H9 (cell line): Measurements from ENCODE around the gene OVAAL. TPM values are rescaled to one million over a fixed set of nuclear protein-coding genes. Genes with fewer than 3 reads are reported as not detected.

ENCODE experiments used
- DNase-seq: peaks from one replicate; pipeline ENCODE4 v3.0.0-alpha.2; 2017
- H2AFZ ChIP-seq: one replicate; pipeline ENCODE4 v1.6.1; 2013; ENCODE audit warnings: mild to moderate bottlenecking, low read length, control low read depth, moderate library complexity
- H2AK5ac ChIP-seq: 2 replicates; pipeline ENCODE4 v1.6.1; 2013; ENCODE audit warnings: low read length, control low read depth, mixed read lengths; ENCODE audit not compliant: insufficient read length
- H2BK120ac ChIP-seq: one replicate; pipeline ENCODE4 v1.6.1; 2013; ENCODE audit warnings: low read depth, mild to moderate bottlenecking, low read length, control low read depth, inconsistent platforms; ENCODE audit not compliant: poor library complexity, severe bottlenecking
- H2BK12ac ChIP-seq: 2 replicates; pipeline ENCODE4 v1.6.1; 2013; ENCODE audit warnings: low read length, control low read depth, mixed read lengths, low read depth; ENCODE audit not compliant: insufficient read length
- H2BK15ac ChIP-seq: 2 replicates; pipeline ENCODE4 v1.6.1; 2013; ENCODE audit warnings: low read depth, low read length, control low read depth
- H2BK20ac ChIP-seq: one replicate; pipeline ENCODE4 v1.6.1; 2013; ENCODE audit warnings: low read depth, mild to moderate bottlenecking, low read length, control low read depth, inconsistent platforms; ENCODE audit not compliant: poor library complexity, severe bottlenecking
- H2BK5ac ChIP-seq: 2 replicates; pipeline ENCODE4 v1.6.1; 2013; ENCODE audit warnings: low read length, control low read depth, mixed read lengths; ENCODE audit not compliant: insufficient read length
- H3K14ac ChIP-seq: 2 replicates; pipeline ENCODE4 v1.6.1; 2013; ENCODE audit warnings: low read length, control low read depth; ENCODE audit not compliant: insufficient read depth
- H3K18ac ChIP-seq: 2 replicates; pipeline ENCODE4 v1.6.1; 2013; ENCODE audit warnings: low read depth, mild to moderate bottlenecking, mixed read lengths, low read length, control low read depth; ENCODE audit not compliant: insufficient read length
- H3K23ac ChIP-seq: 2 replicates; pipeline ENCODE4 v1.6.1; 2013; ENCODE audit warnings: low read length, control low read depth, mixed read lengths, low read depth; ENCODE audit not compliant: insufficient read length
- H3K23me2 ChIP-seq: 2 replicates; pipeline ENCODE4 v1.6.1; 2013; ENCODE audit warnings: low read depth, mild to moderate bottlenecking, mixed read lengths, low read length, control low read depth; ENCODE audit not compliant: insufficient read length, poor library complexity, severe bottlenecking
- H3K27ac ChIP-seq: 2 replicates; pipeline ENCODE4 v1.5.1; 2013; ENCODE audit warnings: low read length, control low read depth, mixed read lengths, low read depth; ENCODE audit not compliant: insufficient read length
- H3K27me3 ChIP-seq: 2 replicates; pipeline ENCODE4 v1.6.1; 2013; ENCODE audit warnings: low read length, control low read depth, inconsistent platforms; ENCODE audit not compliant: insufficient read depth
- H3K4ac ChIP-seq: 2 replicates; pipeline ENCODE4 v1.6.1; 2013; ENCODE audit warnings: low read depth, mild to moderate bottlenecking, control low read depth, inconsistent platforms, low read length, moderate library complexity
- H3K4me1 ChIP-seq: 2 replicates; pipeline ENCODE4 v1.6.1; 2013; ENCODE audit warnings: low read length, control low read depth, inconsistent platforms; ENCODE audit not compliant: insufficient read depth
- H3K4me2 ChIP-seq: 2 replicates; pipeline ENCODE4 v1.6.1; 2013; ENCODE audit warnings: low read length, control low read depth, mixed read lengths; ENCODE audit not compliant: insufficient read length, insufficient read depth
- H3K56ac ChIP-seq: 2 replicates; pipeline ENCODE4 v1.6.1; 2013; ENCODE audit warnings: low read depth, mild to moderate bottlenecking, mixed read lengths, low read length, control low read depth; ENCODE audit not compliant: insufficient read length
- H3K79me1 ChIP-seq: 2 replicates; pipeline ENCODE4 v1.6.1; 2013; ENCODE audit warnings: low read depth, mild to moderate bottlenecking, moderate library complexity, low read length, control low read depth, inconsistent platforms; ENCODE audit not compliant: insufficient read depth, poor library complexity, severe bottlenecking
- H3K79me2 ChIP-seq: 2 replicates; pipeline ENCODE4 v1.6.1; 2013; ENCODE audit warnings: low read length, control low read depth, inconsistent platforms; ENCODE audit not compliant: insufficient read depth
- H3K9ac ChIP-seq: 2 replicates; pipeline ENCODE4 v1.6.1; 2013; ENCODE audit warnings: low read length, control low read depth, mixed read lengths; ENCODE audit not compliant: insufficient read length; ENCODE audit errors: extremely low read depth
- H3K9me3 ChIP-seq: one replicate; pipeline ENCODE4 v1.6.1; 2013; ENCODE audit warnings: low read depth, low read length, inconsistent platforms; ENCODE audit not compliant: control insufficient read depth
- H3T11ph ChIP-seq: one replicate; pipeline ENCODE4 v1.6.1; 2013; ENCODE audit warnings: mild to moderate bottlenecking, low read length, control low read depth, inconsistent platforms
- H4K20me1 ChIP-seq: one replicate; pipeline ENCODE4 v1.6.1; 2013; ENCODE audit not compliant: control insufficient read depth, insufficient read length, insufficient read depth
- H4K5ac ChIP-seq: 2 replicates; pipeline ENCODE4 v1.6.1; 2013; ENCODE audit warnings: low read depth, mild to moderate bottlenecking, mixed read lengths, low read length, control low read depth; ENCODE audit not compliant: insufficient read length
- H4K8ac ChIP-seq: replicated peaks from 2 replicates; pipeline ENCODE4 v1.6.1; 2013; ENCODE audit warnings: low read length, control low read depth, mixed read lengths, low read depth; ENCODE audit not compliant: insufficient read length
- H4K91ac ChIP-seq: 2 replicates; pipeline ENCODE4 v1.6.1; 2013; ENCODE audit warnings: low read depth, mild to moderate bottlenecking, moderate library complexity, mixed read lengths, low read length, control low read depth; ENCODE audit not compliant: insufficient read length
- H3K27ac Mint-ChIP-seq, 3 experiments: 2 replicates in 2 of 3; 3 replicates in 1 of 3; pipeline ENCODE4 v1.8.0; 2020 to 2021; ENCODE audit warnings: mixed read lengths in 3 of 3, mild to moderate bottlenecking in 1 of 3, moderate library complexity in 1 of 3
- H3K27me3 Mint-ChIP-seq: 2 replicates; pipeline ENCODE4 v1.8.0; 2021; ENCODE audit warnings: low read depth, mild to moderate bottlenecking, moderate library complexity, mixed read lengths
- H3K36me3 Mint-ChIP-seq, 3 experiments: 2 replicates in 2 of 3; 3 replicates in 1 of 3; pipeline ENCODE4 v1.8.0; 2020 to 2021; ENCODE audit warnings: low read depth in 3 of 3, mixed read lengths in 3 of 3; ENCODE audit not compliant: insufficient read depth in 1 of 3
- H3K4me1 Mint-ChIP-seq, 2 experiments: 2 replicates each; pipeline ENCODE4 v1.8.0; 2020; ENCODE audit warnings: mixed read lengths in 2 of 2
- H3K4me3 Mint-ChIP-seq, 2 experiments: 2 replicates in 1 of 2; 3 replicates in 1 of 2; pipeline ENCODE4 v1.8.0; 2020 to 2021; ENCODE audit warnings: mild to moderate bottlenecking in 2 of 2, mixed read lengths in 2 of 2, moderate library complexity in 1 of 2
- H3K9me3 Mint-ChIP-seq, 2 experiments: 2 replicates in 1 of 2; 3 replicates in 1 of 2; pipeline ENCODE4 v1.8.0; 2020; ENCODE audit warnings: mild to moderate bottlenecking in 2 of 2, mixed read lengths in 2 of 2, moderate library complexity in 1 of 2
- CTCF ChIP-seq: fragments of 200-600 bp; sonication (generic); conservative IDR thresholded peaks from 3 replicates; pipeline ENCODE4 v1.8.0; 2021; ENCODE audit warnings: antibody characterized with exemption, mild to moderate bottlenecking
- WGBS: extraction: QIAGEN DNeasy Blood & Tissue Kit; methylation state at CpG from one replicate; pipeline ENCODE4 v1.1.7; 2013; ENCODE audit warnings: missing lambda C conversion rate, low lambda C conversion rate, mixed read lengths; ENCODE audit not compliant: insufficient read length; ENCODE audit errors: extremely low coverage; 5-methylcytosine and 5-hydroxymethylcytosine counted together
- total RNA-seq: library from RNA; stranded (reverse); gene quantifications from 2 replicates; pipeline ENCODE4 v1.2.1, GENCODE V29; 2021

OVAAL gene
- total RNA-seq, 1 experiment from 2014 or later: not detected

GRCh38 chr1:180574031-180574713, 15.4 kb downstream of the OVAAL start:
- no peak overlapping the region for H3K27ac Mint-ChIP-seq
- H3K23me2 ChIP-seq: no peaks in the 10 kb centered on the region

More at GRCh38 chr1:180574031-180574713, 15.4 kb downstream of the OVAAL start:
- H3K56ac ChIP-seq: no peak overlapping the region
- H4K91ac ChIP-seq: no peak overlapping the region
- H3K14ac ChIP-seq: no peak overlapping the region
- H3K4ac ChIP-seq: no peak overlapping the region
- Mint-ChIP-seq H3K27me3 (peaks cover 7% of the 10 kb centered on the region), H3K9me3 (no peaks in the 10 kb centered on the region), H3K36me3 (no peaks in the 10 kb centered on the region), H3K4me1 (no peaks in the 10 kb centered on the region), H3K4me3 (no peak overlapping the region)
- H3K27ac ChIP-seq: no peak overlapping the region
- H3K9me3 ChIP-seq: no peaks in the 10 kb centered on the region
- H2AK5ac ChIP-seq: no peak overlapping the region
- no peak overlapping the region for H2BK20ac ChIP-seq
- DNase-seq: no peak
- no peaks in the 10 kb centered on the region for H3K27me3 ChIP-seq
- H2BK5ac ChIP-seq: no peak overlapping the region
- TF ChIP-seq CTCF: no peak
- no peak overlapping the region for H3K18ac ChIP-seq
- H3K79me2 ChIP-seq: no peaks in the 10 kb centered on the region
- H3K4me1 ChIP-seq: no peaks in the 10 kb centered on the region
- no peak overlapping the region for H3K4me2 ChIP-seq
- H2BK12ac ChIP-seq: no peak overlapping the region
- WGBS: no CpG with 5 or more reads among the region's 4 CpGs
- H4K8ac ChIP-seq: no peak overlapping the region
- no peak overlapping the region for H4K5ac ChIP-seq
- H4K20me1 ChIP-seq: no peaks in the 10 kb centered on the region
- H2AFZ ChIP-seq: no peak overlapping the region
- no peaks in the 10 kb centered on the region for H3K79me1 ChIP-seq
- H2BK120ac ChIP-seq: no peak overlapping the region
- no peak overlapping the region for H3K23ac ChIP-seq
- H3K9ac ChIP-seq: no peak overlapping the region
- no peak overlapping the region for H3T11ph ChIP-seq
- no peak overlapping the region for H2BK15ac ChIP-seq
